ENCODE measurements around the gene TIRAP.

The TIRAP gene

GRCh38 chr11:126313826-126314225, 30.9 kb downstream of the TIRAP start:
- Histone ChIP-seq H3K9ac (no peak overlapping the region), H3K4me1 (ENCODE audit: low read depth, poor library complexity, severe bottlenecking) (peaks cover 82% of the 10 kb centered on the region), H3K36me3 (ENCODE audit: insufficient read depth) (no peaks in the 10 kb centered on the region), H3K27ac (no peak overlapping the region), H3K79me2 (ENCODE audit: insufficient read depth, low read depth) (no peaks in the 10 kb centered on the region; the same call in 1 of the 2 replicates), H3K4me2 (peak overlapping the region; percentile 16), H2AFZ (ENCODE audit: low read depth) (no peak overlapping the region), H3K27me3 (ENCODE audit: insufficient read depth, low read depth) (no peaks in the 10 kb centered on the region), H4K20me1 (ENCODE audit: insufficient read depth) (no peaks in the 10 kb centered on the region), H3K4me3 (IDR thresholded peaks at IDR 0.05; ENCODE audit: insufficient read depth, low read depth, low read length) (no peak overlapping the region)
- TF ChIP-seq, protein P1, sequence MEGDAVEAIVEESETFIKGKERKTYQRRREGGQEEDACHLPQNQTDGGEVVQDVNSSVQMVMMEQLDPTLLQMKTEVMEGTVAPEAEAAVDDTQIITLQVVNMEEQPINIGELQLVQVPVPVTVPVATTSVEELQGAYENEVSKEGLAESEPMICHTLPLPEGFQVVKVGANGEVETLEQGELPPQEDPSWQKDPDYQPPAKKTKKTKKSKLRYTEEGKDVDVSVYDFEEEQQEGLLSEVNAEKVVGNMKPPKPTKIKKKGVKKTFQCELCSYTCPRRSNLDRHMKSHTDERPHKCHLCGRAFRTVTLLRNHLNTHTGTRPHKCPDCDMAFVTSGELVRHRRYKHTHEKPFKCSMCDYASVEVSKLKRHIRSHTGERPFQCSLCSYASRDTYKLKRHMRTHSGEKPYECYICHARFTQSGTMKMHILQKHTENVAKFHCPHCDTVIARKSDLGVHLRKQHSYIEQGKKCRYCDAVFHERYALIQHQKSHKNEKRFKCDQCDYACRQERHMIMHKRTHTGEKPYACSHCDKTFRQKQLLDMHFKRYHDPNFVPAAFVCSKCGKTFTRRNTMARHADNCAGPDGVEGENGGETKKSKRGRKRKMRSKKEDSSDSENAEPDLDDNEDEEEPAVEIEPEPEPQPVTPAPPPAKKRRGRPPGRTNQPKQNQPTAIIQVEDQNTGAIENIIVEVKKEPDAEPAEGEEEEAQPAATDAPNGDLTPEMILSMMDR (conservative IDR thresholded peaks at IDR 0.05; ENCODE audit: low read depth, low read length), result no peak

GRCh38 chr11:126317432-126317755, 34.5 kb downstream of the TIRAP start:
- no peak overlapping the region for H3K4me3 ChIP-seq (IDR thresholded peaks at IDR 0.05; ENCODE audit: insufficient read depth, low read depth, low read length)
- no peaks in the 10 kb centered on the region for H4K20me1 ChIP-seq (ENCODE audit: insufficient read depth)
- no peak overlapping the region for H2AFZ ChIP-seq (ENCODE audit: low read depth)
- H3K36me3 ChIP-seq (ENCODE audit: insufficient read depth), result no peaks in the 10 kb centered on the region
- H3K79me2 ChIP-seq (ENCODE audit: insufficient read depth, low read depth), result no peaks in the 10 kb centered on the region; the same call in 1 of the 2 replicates
- no peak overlapping the region for H3K9ac ChIP-seq
- TF ChIP-seq, protein P1 (conservative IDR thresholded peaks at IDR 0.05; ENCODE audit: low read depth, low read length), result no peak
- H3K4me2 ChIP-seq, result peak overlapping the region; percentile 72; the same call in 1 of the 2 replicates
- H3K27me3 ChIP-seq (ENCODE audit: insufficient read depth, low read depth), result no peaks in the 10 kb centered on the region
- peaks cover 60% of the 10 kb centered on the region for H3K4me1 ChIP-seq (ENCODE audit: low read depth, poor library complexity, severe bottlenecking)
- H3K27ac ChIP-seq, result peak overlapping the region; percentile 63; the same call in 1 of the 2 replicates

DNA sequence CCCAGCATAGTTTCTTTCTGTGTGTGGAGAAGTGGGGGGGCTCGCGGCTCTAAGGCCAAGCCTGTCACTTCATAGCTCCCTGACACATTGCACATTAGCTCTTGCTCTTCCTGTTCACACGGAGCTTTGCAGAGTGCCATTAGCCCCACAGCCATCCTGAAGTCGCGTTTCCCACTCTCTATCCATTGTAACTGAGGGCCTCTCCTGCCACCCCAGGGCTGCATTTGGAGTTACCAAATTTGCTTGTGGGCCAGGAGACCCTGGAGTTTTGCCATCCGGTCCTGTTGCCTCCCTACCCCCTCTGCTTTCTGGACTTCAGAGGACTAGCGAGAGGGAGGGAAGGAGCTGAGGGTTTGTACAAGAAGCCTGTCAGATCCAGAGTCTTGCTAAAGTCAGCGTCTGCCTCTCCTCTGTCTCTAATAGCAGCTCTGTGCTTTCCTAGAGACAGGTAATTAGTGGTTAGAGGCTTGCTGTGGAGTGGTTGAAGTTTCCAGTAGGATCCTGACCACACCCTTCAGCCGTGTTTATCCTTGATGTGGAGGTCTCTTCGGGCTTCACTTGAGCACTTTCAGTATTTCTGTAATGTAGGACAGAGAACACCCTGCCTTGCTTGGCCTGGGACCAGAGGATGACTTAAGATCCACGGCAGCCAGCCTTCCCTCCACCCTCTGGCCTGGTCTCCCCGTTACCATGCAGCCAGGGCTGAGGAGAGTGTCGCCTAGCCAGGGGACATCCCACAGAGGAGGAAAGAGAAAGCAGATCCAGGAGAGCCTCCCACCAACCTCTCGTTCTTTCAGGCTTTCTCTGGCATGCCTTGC, 35.1 kb downstream of the TIRAP start:
- no peaks in the 10 kb centered on the region; the same call in 1 of the 2 replicates for H3K79me2 ChIP-seq (ENCODE audit: insufficient read depth, low read depth)
- no peaks in the 10 kb centered on the region for H3K27me3 ChIP-seq (ENCODE audit: insufficient read depth, low read depth)
- H3K9ac ChIP-seq, result no peak overlapping the region
- no peaks in the 10 kb centered on the region for H3K36me3 ChIP-seq (ENCODE audit: insufficient read depth)
- TF ChIP-seq, protein P1 (conservative IDR thresholded peaks at IDR 0.05; ENCODE audit: low read depth, low read length), result no peak
- peak overlapping the region; percentile 63 for H3K27ac ChIP-seq
- no peak overlapping the region for H2AFZ ChIP-seq (ENCODE audit: low read depth)
- H3K4me1 ChIP-seq (ENCODE audit: low read depth, poor library complexity, severe bottlenecking), result peaks cover 54% of the 10 kb centered on the region
- H3K4me3 ChIP-seq (IDR thresholded peaks at IDR 0.05; ENCODE audit: insufficient read depth, low read depth, low read length), result no peak overlapping the region
- H4K20me1 ChIP-seq (ENCODE audit: insufficient read depth), result no peaks in the 10 kb centered on the region
- peak overlapping the region; percentile 72 for H3K4me2 ChIP-seq

GRCh38 chr11:126318574-126319373, 35.9 kb downstream of the TIRAP start:
- no peak overlapping the region for H2AFZ ChIP-seq (ENCODE audit: low read depth)
- H3K27ac ChIP-seq, result peak overlapping the region; percentile 63
- TF ChIP-seq, protein P1 (conservative IDR thresholded peaks at IDR 0.05; ENCODE audit: low read depth, low read length), result no peak
- H3K4me1 ChIP-seq (ENCODE audit: low read depth, poor library complexity, severe bottlenecking), result peaks cover 46% of the 10 kb centered on the region
- no peaks in the 10 kb centered on the region for H3K27me3 ChIP-seq (ENCODE audit: insufficient read depth, low read depth)
- H3K9ac ChIP-seq, result no peak overlapping the region
- no peaks in the 10 kb centered on the region for H3K36me3 ChIP-seq (ENCODE audit: insufficient read depth)
- H3K4me2 ChIP-seq, result peak overlapping the region; percentile 72
- H3K79me2 ChIP-seq (ENCODE audit: insufficient read depth, low read depth), result no peaks in the 10 kb centered on the region; the same call in 1 of the 2 replicates
- no peaks in the 10 kb centered on the region for H4K20me1 ChIP-seq (ENCODE audit: insufficient read depth)
- H3K4me3 ChIP-seq (IDR thresholded peaks at IDR 0.05; ENCODE audit: insufficient read depth, low read depth, low read length), result no peak overlapping the region

All from KMS-11 (cell line).